GM23248 (cell line): ENCODE data around the gene MYO7B.

Experiments
- EZH2 ChIP-seq: fragments of 200-600 bp; sonication (generic); IDR thresholded peaks from 2 replicates; pipeline ENCODE4 v1.6.1; 2018; ENCODE audit warnings: antibody characterized with exemption, mild to moderate bottlenecking; ENCODE audit not compliant: insufficient read depth, poor library complexity, severe bottlenecking
- EZH2phosphoT487 ChIP-seq: fragments of 200-600 bp; sonication (generic); IDR thresholded peaks from 2 replicates; pipeline ENCODE4 v1.6.1; 2018; ENCODE audit warnings: antibody characterized with exemption, moderate library complexity, mild to moderate bottlenecking, low read depth; ENCODE audit not compliant: insufficient read depth

DNA sequence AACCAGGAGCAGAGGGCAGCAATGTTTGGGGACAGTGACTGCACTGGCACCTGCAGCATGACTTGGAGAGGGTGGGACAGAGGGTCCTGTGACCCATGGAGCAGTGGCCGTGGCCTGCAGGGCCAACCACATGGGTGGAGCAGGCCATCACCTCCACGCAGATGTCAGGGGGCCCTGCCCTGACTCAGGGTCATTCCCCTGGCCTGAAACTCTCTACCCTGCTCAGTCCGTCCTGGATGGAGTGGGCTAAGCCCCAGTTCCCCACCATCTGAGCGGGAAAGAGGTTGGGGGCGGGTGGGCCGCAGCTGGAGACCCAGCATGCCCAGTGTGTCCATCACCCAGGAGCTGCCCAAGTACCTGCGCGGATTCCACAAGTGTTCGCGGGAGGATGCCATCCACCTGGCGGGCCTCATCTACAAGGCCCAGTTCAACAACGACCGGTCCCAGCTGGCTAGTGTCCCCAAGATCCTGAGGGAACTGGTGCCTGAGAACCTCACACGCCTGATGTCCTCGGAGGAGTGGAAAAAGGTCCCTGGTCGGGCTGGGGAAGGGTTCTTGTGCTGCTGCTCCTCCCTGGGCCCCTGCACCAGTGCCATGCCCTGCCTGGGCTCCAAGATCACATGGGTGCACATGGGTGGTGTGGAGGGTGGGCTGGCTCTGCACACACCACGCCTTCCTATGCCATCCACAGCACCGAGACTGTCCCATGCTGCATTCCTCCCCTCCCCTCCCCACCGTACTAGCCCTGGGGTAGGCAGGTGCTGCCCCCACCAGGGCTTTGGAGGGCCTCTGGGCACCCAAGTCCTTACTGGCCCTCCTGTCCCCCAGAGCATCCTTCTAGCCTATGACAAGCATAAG is 100.1 kb downstream of the MYO7B start:
- no peak for TF ChIP-seq EZH2
- TF ChIP-seq EZH2phosphoT487, result no peak
